ENCODE results near the gene SHLD2.

SHLD2 gene

DNA sequence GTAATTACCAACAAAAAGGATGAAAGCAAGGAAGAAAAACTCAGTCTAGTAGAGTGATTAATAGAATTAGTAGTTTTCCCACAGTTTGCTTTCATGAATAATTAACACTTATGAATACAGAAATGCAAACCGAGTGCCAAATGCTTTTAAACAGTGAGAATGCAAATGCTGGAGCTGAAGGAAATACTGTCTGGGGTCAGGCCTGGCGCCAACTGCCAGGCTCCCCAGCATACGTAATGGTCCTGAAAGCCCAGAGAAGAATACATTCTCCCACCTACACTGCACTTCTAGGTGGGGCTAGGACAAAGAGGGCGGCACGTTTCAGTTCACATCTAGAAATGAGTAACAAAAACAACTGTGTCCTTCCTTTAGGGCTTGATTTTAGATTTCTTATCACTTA is 30.4 kb upstream of the SHLD2 start:
- H2BK5ac ChIP-seq (ENCODE audit: low read length): no peak overlapping the region
- no peak overlapping the region for H4K91ac ChIP-seq (ENCODE audit: low read depth, low read length, poor library complexity)
- H3K4me1 ChIP-seq (ENCODE audit: control insufficient read depth in 2 of 2, insufficient read depth in 1 of 2, low read depth in 1 of 2, low read length in 2 of 2): no peaks in the 10 kb centered on the region
- no peak overlapping the region for H3K14ac ChIP-seq (ENCODE audit: low read length)
- no CpG with 5 or more reads among the region's 5 CpGs for WGBS, 2 donors (ENCODE audit: extremely low coverage in 2 of 2, insufficient read length in 2 of 2, insufficient replicate concordance in 1 of 2)
- H3K79me1 ChIP-seq (ENCODE audit: low read depth, low read length): no peaks in the 10 kb centered on the region
- H3K23ac ChIP-seq (ENCODE audit: low read depth, low read length, poor library complexity): no peak overlapping the region
- no peak overlapping the region for H2AK5ac ChIP-seq (ENCODE audit: low read depth, low read length)
- H3K4me3 ChIP-seq (ENCODE audit: low read length in 2 of 2): no peak overlapping the region
- DNase-seq (ENCODE audit: low spot score): no peak
- H3K18ac ChIP-seq (ENCODE audit: low read length): no peak overlapping the region
- no peak overlapping the region for H2AFZ ChIP-seq (ENCODE audit: low read length)
- H2BK120ac ChIP-seq (ENCODE audit: low read depth, low read length): no peak overlapping the region
- H3K27ac ChIP-seq (replicated peaks; ENCODE audit: low read length): no peak overlapping the region
- no peak overlapping the region for H2BK12ac ChIP-seq (ENCODE audit: low read length)
- no peaks in the 10 kb centered on the region for H3K27me3 ChIP-seq (ENCODE audit: control insufficient read depth in 3 of 3, insufficient read depth in 3 of 3, low read depth in 1 of 3, low read length in 3 of 3)
- H3K4me2 ChIP-seq (ENCODE audit: insufficient read depth, low read length, poor library complexity, severe bottlenecking): no peak overlapping the region
- H3K9ac ChIP-seq (ENCODE audit: low read depth, low read length, poor library complexity): no peak overlapping the region
- no peak overlapping the region for H3K4ac ChIP-seq (ENCODE audit: low read length)
- no peak overlapping the region for H4K8ac ChIP-seq (ENCODE audit: low read depth, low read length)
- H2BK15ac ChIP-seq (ENCODE audit: low read length): no peak overlapping the region
- no peaks in the 10 kb centered on the region for H3K9me3 ChIP-seq (replicated peaks in 1 of 2; ENCODE audit: control insufficient read depth in 2 of 2, insufficient read depth in 1 of 2, low read depth in 1 of 2, low read length in 2 of 2)
- peaks cover 21 to 97% of the 10 kb centered on the region in 2 donors for H3K36me3 ChIP-seq (replicated peaks in 1 of 2; ENCODE audit: control insufficient read depth in 2 of 2, insufficient read depth in 2 of 2, low read length in 2 of 2)

DNA sequence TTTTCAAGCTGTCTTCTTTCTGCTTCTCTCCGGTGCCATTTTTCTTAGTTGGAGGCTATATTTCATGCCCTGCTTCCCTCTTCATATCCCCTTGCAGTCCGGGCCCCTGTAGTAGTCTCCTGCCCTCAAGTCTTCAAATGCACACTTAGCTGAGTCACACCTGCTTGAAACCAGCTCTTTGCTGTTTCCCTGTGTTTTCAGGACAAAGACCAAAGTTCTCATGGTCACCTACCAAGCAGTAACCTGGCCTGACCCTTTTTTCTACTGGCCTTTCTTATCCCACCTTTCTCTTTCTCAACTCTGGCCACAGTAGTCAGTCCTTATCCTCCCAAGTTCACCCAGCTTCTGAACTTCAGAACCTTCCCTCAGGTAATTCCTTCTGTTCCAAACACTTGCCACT is 28.8 kb upstream of the SHLD2 start:
- no peak for DNase-seq (ENCODE audit: low spot score)
- H3K14ac ChIP-seq (ENCODE audit: low read length): no peak overlapping the region
- WGBS, 2 donors (ENCODE audit: extremely low coverage in 2 of 2, insufficient read length in 2 of 2, insufficient replicate concordance in 1 of 2): no CpG with 5 or more reads among the region's 2 CpGs

DNA sequence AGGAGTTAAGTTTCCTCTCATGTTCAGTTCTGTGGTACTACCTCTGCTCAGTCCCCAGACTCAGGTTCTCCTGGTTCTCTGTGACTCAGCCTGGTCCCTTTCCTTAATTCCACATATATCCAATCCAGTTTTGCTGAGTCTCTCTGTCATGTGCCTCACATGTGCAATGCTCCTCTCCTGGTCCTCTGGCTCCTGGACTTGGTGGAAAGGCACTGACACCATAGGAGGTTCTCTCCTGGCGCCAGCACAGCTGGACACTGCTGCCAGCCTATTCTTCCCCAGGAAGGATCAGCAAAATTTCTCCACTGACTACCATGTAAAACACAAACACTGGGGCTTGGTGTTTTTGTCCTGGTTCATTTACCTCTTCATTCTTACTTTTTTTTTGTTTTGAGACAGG is 28.1 kb upstream of the SHLD2 start:
- no peak overlapping the region for H2BK5ac ChIP-seq (ENCODE audit: low read length)
- no peak overlapping the region for H2BK15ac ChIP-seq (ENCODE audit: low read length)
- no peak overlapping the region for H2BK12ac ChIP-seq (ENCODE audit: low read length)
- no peak overlapping the region for H2AFZ ChIP-seq (ENCODE audit: low read length)
- H3K4me3 ChIP-seq (ENCODE audit: low read length in 2 of 2): no peak overlapping the region
- H2BK120ac ChIP-seq (ENCODE audit: low read depth, low read length): no peak overlapping the region
- H4K8ac ChIP-seq (ENCODE audit: low read depth, low read length): no peak overlapping the region
- no peak overlapping the region for H3K4me2 ChIP-seq (ENCODE audit: insufficient read depth, low read length, poor library complexity, severe bottlenecking)
- no peak overlapping the region for H3K18ac ChIP-seq (ENCODE audit: low read length)
- no peak overlapping the region for H3K9ac ChIP-seq (ENCODE audit: low read depth, low read length, poor library complexity)
- no peak for DNase-seq (ENCODE audit: low spot score)
- H4K91ac ChIP-seq (ENCODE audit: low read depth, low read length, poor library complexity): no peak overlapping the region
- H3K9me3 ChIP-seq (replicated peaks in 1 of 2; ENCODE audit: control insufficient read depth in 2 of 2, insufficient read depth in 1 of 2, low read depth in 1 of 2, low read length in 2 of 2): no peaks in the 10 kb centered on the region
- no peak overlapping the region for H3K4ac ChIP-seq (ENCODE audit: low read length)
- H3K27me3 ChIP-seq (ENCODE audit: control insufficient read depth in 3 of 3, insufficient read depth in 3 of 3, low read depth in 1 of 3, low read length in 3 of 3): no peaks in the 10 kb centered on the region
- no peak overlapping the region for H3K23ac ChIP-seq (ENCODE audit: low read depth, low read length, poor library complexity)
- no CpG with 5 or more reads among the region's 1 CpG for WGBS, 2 donors (ENCODE audit: extremely low coverage in 2 of 2, insufficient read length in 2 of 2, insufficient replicate concordance in 1 of 2)
- H2AK5ac ChIP-seq (ENCODE audit: low read depth, low read length): no peak overlapping the region
- no peak overlapping the region for H3K27ac ChIP-seq (replicated peaks; ENCODE audit: low read length)
- no peak overlapping the region for H3K14ac ChIP-seq (ENCODE audit: low read length)
- no peaks in the 10 kb centered on the region for H3K79me1 ChIP-seq (ENCODE audit: low read depth, low read length)
- H3K4me1 ChIP-seq (ENCODE audit: control insufficient read depth in 2 of 2, insufficient read depth in 1 of 2, low read depth in 1 of 2, low read length in 2 of 2): no peaks in the 10 kb centered on the region
- peaks cover 17 to 92% of the 10 kb centered on the region in 2 donors for H3K36me3 ChIP-seq (replicated peaks in 1 of 2; ENCODE audit: control insufficient read depth in 2 of 2, insufficient read depth in 2 of 2, low read length in 2 of 2)

More for the DNA sequence above, 28.8 kb upstream of the SHLD2 start:
- Histone ChIP-seq H3K4me3 (ENCODE audit: low read length in 2 of 2) (no peak overlapping the region), H3K79me1 (ENCODE audit: low read depth, low read length) (no peaks in the 10 kb centered on the region), H3K27me3 (ENCODE audit: control insufficient read depth in 3 of 3, insufficient read depth in 3 of 3, low read depth in 1 of 3, low read length in 3 of 3) (no peaks in the 10 kb centered on the region), H2AFZ (ENCODE audit: low read length) (no peak overlapping the region), H3K23ac (ENCODE audit: low read depth, low read length, poor library complexity) (no peak overlapping the region), H3K4me2 (ENCODE audit: insufficient read depth, low read length, poor library complexity, severe bottlenecking) (no peak overlapping the region), H3K9ac (ENCODE audit: low read depth, low read length, poor library complexity) (no peak overlapping the region), H2AK5ac (ENCODE audit: low read depth, low read length) (no peak overlapping the region), H3K36me3 (replicated peaks in 1 of 2; ENCODE audit: control insufficient read depth in 2 of 2, insufficient read depth in 2 of 2, low read length in 2 of 2) (peaks cover 19 to 91% of the 10 kb centered on the region in 2 donors), H2BK12ac (ENCODE audit: low read length) (no peak overlapping the region), H3K4ac (ENCODE audit: low read length) (no peak overlapping the region), H4K91ac (ENCODE audit: low read depth, low read length, poor library complexity) (no peak overlapping the region), H4K8ac (ENCODE audit: low read depth, low read length) (no peak overlapping the region), H3K9me3 (replicated peaks in 1 of 2; ENCODE audit: control insufficient read depth in 2 of 2, insufficient read depth in 1 of 2, low read depth in 1 of 2, low read length in 2 of 2) (no peaks in the 10 kb centered on the region), H2BK120ac (ENCODE audit: low read depth, low read length) (no peak overlapping the region), H3K18ac (ENCODE audit: low read length) (no peak overlapping the region), H3K4me1 (ENCODE audit: control insufficient read depth in 2 of 2, insufficient read depth in 1 of 2, low read depth in 1 of 2, low read length in 2 of 2) (no peaks in the 10 kb centered on the region), H2BK15ac (ENCODE audit: low read length) (no peak overlapping the region), H3K27ac (replicated peaks; ENCODE audit: low read length) (no peak overlapping the region), H2BK5ac (ENCODE audit: low read length) (no peak overlapping the region)

DNA sequence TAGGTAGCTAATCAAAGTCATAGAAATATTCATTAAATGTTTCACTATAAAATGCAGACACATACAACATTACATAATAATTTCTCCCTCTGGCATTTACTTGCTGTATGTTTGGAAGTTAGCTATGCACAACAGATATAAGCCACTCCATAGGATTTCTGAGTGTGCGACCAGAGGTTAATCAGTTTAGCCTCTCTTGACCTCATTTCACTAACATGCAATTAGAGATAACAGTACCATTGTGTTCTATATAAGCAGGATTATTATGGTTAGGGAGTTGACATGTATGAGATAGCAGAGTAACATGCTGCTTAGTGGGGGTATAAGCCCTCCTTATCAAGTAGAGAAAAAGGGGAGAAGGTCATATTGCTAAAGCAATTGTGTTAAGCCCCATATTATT is 26.7 kb upstream of the SHLD2 start:
- no CpG with 5 or more reads among the region's 1 CpG for WGBS, 2 donors (ENCODE audit: extremely low coverage in 2 of 2, insufficient read length in 2 of 2, insufficient replicate concordance in 1 of 2)
- Histone ChIP-seq H3K79me1 (ENCODE audit: low read depth, low read length) (no peaks in the 10 kb centered on the region), H2BK5ac (ENCODE audit: low read length) (no peak overlapping the region), H3K4me1 (ENCODE audit: control insufficient read depth in 2 of 2, insufficient read depth in 1 of 2, low read depth in 1 of 2, low read length in 2 of 2) (no peaks in the 10 kb centered on the region), H3K27ac (replicated peaks; ENCODE audit: low read length) (no peak overlapping the region), H3K9me3 (replicated peaks in 1 of 2; ENCODE audit: control insufficient read depth in 2 of 2, insufficient read depth in 1 of 2, low read depth in 1 of 2, low read length in 2 of 2) (no peaks in the 10 kb centered on the region), H3K36me3 (replicated peaks in 1 of 2; ENCODE audit: control insufficient read depth in 2 of 2, insufficient read depth in 2 of 2, low read length in 2 of 2) (peaks cover 18 to 93% of the 10 kb centered on the region in 2 donors), H3K18ac (ENCODE audit: low read length) (no peak overlapping the region), H4K8ac (ENCODE audit: low read depth, low read length) (no peak overlapping the region), H2BK15ac (ENCODE audit: low read length) (no peak overlapping the region), H3K9ac (ENCODE audit: low read depth, low read length, poor library complexity) (no peak overlapping the region), H3K4ac (ENCODE audit: low read length) (no peak overlapping the region), H2BK120ac (ENCODE audit: low read depth, low read length) (no peak overlapping the region), H2AK5ac (ENCODE audit: low read depth, low read length) (no peak overlapping the region), H3K27me3 (ENCODE audit: control insufficient read depth in 3 of 3, insufficient read depth in 3 of 3, low read depth in 1 of 3, low read length in 3 of 3) (no peaks in the 10 kb centered on the region), H3K4me2 (ENCODE audit: insufficient read depth, low read length, poor library complexity, severe bottlenecking) (no peak overlapping the region), H4K91ac (ENCODE audit: low read depth, low read length, poor library complexity) (no peak overlapping the region), H2AFZ (ENCODE audit: low read length) (no peak overlapping the region), H3K23ac (ENCODE audit: low read depth, low read length, poor library complexity) (no peak overlapping the region), H3K4me3 (ENCODE audit: low read length in 2 of 2) (no peak overlapping the region), H2BK12ac (ENCODE audit: low read length) (no peak overlapping the region), H3K14ac (ENCODE audit: low read length) (no peak overlapping the region)
- DNase-seq (ENCODE audit: low spot score): no peak

Data from neuronal stem cell (in vitro differentiated cells).